Measurements from ENCODE around the gene PTPN23.

GRCh38 chr3:47452453-47453215 lies 71.8 kb downstream of the PTPN23 start:
- TF ChIP-seq, protein P1, sequence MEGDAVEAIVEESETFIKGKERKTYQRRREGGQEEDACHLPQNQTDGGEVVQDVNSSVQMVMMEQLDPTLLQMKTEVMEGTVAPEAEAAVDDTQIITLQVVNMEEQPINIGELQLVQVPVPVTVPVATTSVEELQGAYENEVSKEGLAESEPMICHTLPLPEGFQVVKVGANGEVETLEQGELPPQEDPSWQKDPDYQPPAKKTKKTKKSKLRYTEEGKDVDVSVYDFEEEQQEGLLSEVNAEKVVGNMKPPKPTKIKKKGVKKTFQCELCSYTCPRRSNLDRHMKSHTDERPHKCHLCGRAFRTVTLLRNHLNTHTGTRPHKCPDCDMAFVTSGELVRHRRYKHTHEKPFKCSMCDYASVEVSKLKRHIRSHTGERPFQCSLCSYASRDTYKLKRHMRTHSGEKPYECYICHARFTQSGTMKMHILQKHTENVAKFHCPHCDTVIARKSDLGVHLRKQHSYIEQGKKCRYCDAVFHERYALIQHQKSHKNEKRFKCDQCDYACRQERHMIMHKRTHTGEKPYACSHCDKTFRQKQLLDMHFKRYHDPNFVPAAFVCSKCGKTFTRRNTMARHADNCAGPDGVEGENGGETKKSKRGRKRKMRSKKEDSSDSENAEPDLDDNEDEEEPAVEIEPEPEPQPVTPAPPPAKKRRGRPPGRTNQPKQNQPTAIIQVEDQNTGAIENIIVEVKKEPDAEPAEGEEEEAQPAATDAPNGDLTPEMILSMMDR (IDR thresholded peaks at IDR 0.05), result no peak
- TF ChIP-seq EP300 (IDR thresholded peaks at IDR 0.05), result no peak
- TF ChIP-seq POLR2AphosphoS5 (IDR thresholded peaks at IDR 0.05), result no peak
